Prostate gland (tissue), 2 donors: ENCODE results near the gene CTIF. TPM values are rescaled to one million over a fixed set of nuclear protein-coding genes. Genes with fewer than 3 reads are reported as not detected.

Experiments used
- DNase-seq: peaks from one replicate; pipeline ENCODE4 v3.0.0-alpha.2; 2019; ENCODE audit warnings: low spot score
- H3K27ac ChIP-seq, 2 donors: fragments of 200-600 bp; sonication (generic); 2 replicates each; pipeline ENCODE4 v1.5.1; 2017 to 2019
- H3K27me3 ChIP-seq: fragments of 200-600 bp; sonication (generic); replicated peaks from 2 replicates; pipeline ENCODE4 v1.5.1; 2019; ENCODE audit not compliant: insufficient read depth
- H3K36me3 ChIP-seq, 2 donors: fragments of 200-600 bp; sonication (generic); 1 replicate in 1 of 2; 2 replicates in 1 of 2; pipeline versions ENCODE4 v1.5.1 to v1.8.1; 2017 to 2019
- H3K4me1 ChIP-seq: fragments of 200-600 bp; sonication (generic); replicated peaks from 2 replicates; pipeline ENCODE4 v1.5.1; 2019
- H3K4me3 ChIP-seq, 2 donors: fragments of 200-600 bp; sonication (generic); 2 replicates each; pipeline ENCODE4 v1.5.1; 2017 to 2019
- H3K9me3 ChIP-seq: fragments of 200-600 bp; sonication (generic); 2 replicates; pipeline ENCODE4 v1.5.1; 2017
- POLR2A ChIP-seq: fragments of 450-650 bp; IDR thresholded peaks from one replicate; pipeline ENCODE4 v1.6.1; 2016; ENCODE audit warnings: antibody characterized with exemption, mild to moderate bottlenecking
- POLR2AphosphoS5 ChIP-seq: sonication (generic); formaldehyde crosslinking; IDR thresholded peaks from one replicate; pipeline ENCODE4 v1.6.1; 2017; ENCODE audit warnings: antibody characterized with exemption
- WGBS: methylation state at CpG from one replicate; pipeline ENCODE4 v1.1.5; 2018; 5-methylcytosine and 5-hydroxymethylcytosine counted together
- intact Hi-C: fragments of 100-400 bp; cut with DNase I; formaldehyde crosslinking; loops from one replicate; pipeline ENCODE4 v1.14.2; 2022
- total RNA-seq, 2 donors: library from RNA; depleted of rRNA; stranded (reverse); fragments of >200 nt; gene quantifications; one replicate each; pipeline ENCODE4 v1.1.0, GENCODE V29; 2016
- TF ChIP-seq, protein P1 (sequence below), 4 experiments: fragments of 200-600 bp in 2 of 4; fragments of 450-650 bp in 2 of 4; sonication (generic) in 2 of 4; IDR thresholded peaks; 1 replicate in 3 of 4; 2 replicates in 1 of 4; pipeline ENCODE4 v1.5.1; 2016 to 2019; ENCODE audit warnings: antibody characterized with exemption in 4 of 4, mild to moderate bottlenecking in 2 of 4, moderate library complexity in 2 of 4

The CTIF gene
- total RNA-seq, 2 donors from 2014 or later: 8.1 to 57.9 TPM

DNA sequence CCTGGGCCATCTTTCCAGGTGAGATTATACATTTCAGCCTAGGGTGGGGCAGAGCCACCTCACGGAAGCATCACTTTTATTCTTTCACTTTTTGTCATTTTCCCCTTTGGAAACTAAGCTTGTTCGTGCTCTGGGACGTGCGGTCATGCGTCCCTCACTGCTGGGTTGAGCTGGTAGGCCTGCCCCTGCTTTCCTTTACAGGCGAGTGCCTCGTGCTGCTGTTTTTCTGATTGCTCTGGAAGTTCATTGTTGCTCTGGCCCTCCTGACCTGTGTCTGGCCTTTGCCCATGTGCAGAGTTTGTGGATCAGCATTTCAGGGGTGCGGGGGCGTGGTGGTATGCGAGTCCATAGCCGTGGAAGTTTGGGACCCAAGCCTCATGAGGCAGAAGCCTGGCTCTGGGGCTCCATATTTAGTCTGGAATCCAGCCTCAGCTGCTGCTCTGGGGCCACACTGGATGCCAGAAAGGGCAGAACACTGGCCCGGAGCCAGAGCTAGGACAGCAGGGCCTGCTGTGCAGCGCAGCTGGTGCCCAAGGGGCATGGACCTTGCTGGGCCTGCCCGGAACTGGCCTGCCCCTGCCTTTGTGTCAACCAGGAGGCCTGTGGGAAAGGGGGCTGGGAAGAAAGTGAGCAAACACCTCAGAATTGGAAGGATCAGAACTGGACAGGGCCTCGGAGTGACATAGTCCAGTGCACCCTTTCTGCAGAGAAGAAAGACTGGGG lies 51.1 kb downstream of the CTIF start:
- no peak for DNase-seq
- Histone ChIP-seq H3K9me3 (no peaks in the 10 kb centered on the region), H3K27me3 (no peaks in the 10 kb centered on the region), H3K4me3 (no peak overlapping the region), H3K27ac (no peak overlapping the region), H3K4me1 (no peaks in the 10 kb centered on the region), H3K36me3 (no peaks in the 10 kb centered on the region)
- TF ChIP-seq, protein P1, sequence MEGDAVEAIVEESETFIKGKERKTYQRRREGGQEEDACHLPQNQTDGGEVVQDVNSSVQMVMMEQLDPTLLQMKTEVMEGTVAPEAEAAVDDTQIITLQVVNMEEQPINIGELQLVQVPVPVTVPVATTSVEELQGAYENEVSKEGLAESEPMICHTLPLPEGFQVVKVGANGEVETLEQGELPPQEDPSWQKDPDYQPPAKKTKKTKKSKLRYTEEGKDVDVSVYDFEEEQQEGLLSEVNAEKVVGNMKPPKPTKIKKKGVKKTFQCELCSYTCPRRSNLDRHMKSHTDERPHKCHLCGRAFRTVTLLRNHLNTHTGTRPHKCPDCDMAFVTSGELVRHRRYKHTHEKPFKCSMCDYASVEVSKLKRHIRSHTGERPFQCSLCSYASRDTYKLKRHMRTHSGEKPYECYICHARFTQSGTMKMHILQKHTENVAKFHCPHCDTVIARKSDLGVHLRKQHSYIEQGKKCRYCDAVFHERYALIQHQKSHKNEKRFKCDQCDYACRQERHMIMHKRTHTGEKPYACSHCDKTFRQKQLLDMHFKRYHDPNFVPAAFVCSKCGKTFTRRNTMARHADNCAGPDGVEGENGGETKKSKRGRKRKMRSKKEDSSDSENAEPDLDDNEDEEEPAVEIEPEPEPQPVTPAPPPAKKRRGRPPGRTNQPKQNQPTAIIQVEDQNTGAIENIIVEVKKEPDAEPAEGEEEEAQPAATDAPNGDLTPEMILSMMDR (IDR thresholded peaks at IDR 0.05): no peak
- TF ChIP-seq POLR2AphosphoS5 (no peak), POLR2A (no peak)
- 70% methylated on average over 15 of the region's 15 CpGs for WGBS
- intact Hi-C loops: no loop called here

- intact Hi-C loops: no loop called here
- TF ChIP-seq, protein P1 (IDR thresholded peaks at IDR 0.05): no peak
- no peak for TF ChIP-seq POLR2A
- no peak for TF ChIP-seq POLR2AphosphoS5
- H3K4me1 ChIP-seq: no peaks in the 10 kb centered on the region
- no peak for DNase-seq
- 94% methylated on average over 5 of the region's 5 CpGs for WGBS
- no peaks in the 10 kb centered on the region for H3K36me3 ChIP-seq
- H3K27me3 ChIP-seq: no peaks in the 10 kb centered on the region
- no peak overlapping the region for H3K27ac ChIP-seq
- no peak overlapping the region for H3K4me3 ChIP-seq
- H3K9me3 ChIP-seq: no peaks in the 10 kb centered on the region
Measured at GRCh38 chr18:48590678-48591077, 51.8 kb downstream of the CTIF start.

DNA sequence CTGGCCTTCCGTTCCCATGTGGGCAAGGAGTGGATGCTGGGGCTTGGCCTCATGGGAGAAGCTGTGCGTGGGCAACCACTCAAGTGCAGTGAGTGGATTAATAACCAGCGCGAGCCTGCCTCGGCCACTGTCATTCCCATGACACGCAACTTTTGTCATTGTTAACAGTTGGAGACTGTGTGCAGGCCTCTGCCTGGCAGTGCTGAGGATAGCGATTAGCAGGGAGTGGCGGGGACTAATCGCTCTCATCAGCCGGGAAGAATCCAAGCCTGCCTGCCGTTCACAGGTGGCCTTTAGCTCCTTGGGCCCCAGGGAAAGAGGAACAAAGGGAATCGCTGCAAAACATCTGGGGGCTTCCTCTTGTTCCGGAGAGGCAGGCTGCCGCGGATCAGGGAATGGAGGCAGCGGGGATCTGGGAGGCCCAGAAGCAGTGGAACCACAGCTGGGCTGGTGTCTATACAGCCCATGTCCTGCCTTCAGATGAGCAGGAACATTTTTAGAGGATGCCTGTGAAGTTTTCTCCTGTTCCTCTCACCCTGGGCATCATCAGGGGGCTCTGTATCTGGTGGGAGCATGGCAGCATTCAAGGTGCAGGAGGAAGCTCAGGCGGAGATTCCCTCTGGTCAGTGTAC lies 53.8 kb downstream of the CTIF start:
- no peak for DNase-seq
- Histone ChIP-seq H3K9me3 (no peaks in the 10 kb centered on the region), H3K27me3 (no peaks in the 10 kb centered on the region), H3K4me1 (no peaks in the 10 kb centered on the region), H3K36me3 (no peaks in the 10 kb centered on the region), H3K4me3 (no peak overlapping the region), H3K27ac (no peak overlapping the region)
- WGBS: 95% methylated on average over 17 of the region's 17 CpGs
- TF ChIP-seq, protein P1 (IDR thresholded peaks at IDR 0.05): no peak
- TF ChIP-seq POLR2AphosphoS5: no peak
- no peak for TF ChIP-seq POLR2A
- intact Hi-C loops: no loop called here

- Histone ChIP-seq H3K9me3 (no peaks in the 10 kb centered on the region), H3K36me3 (no peaks in the 10 kb centered on the region), H3K4me1 (no peaks in the 10 kb centered on the region), H3K27me3 (no peaks in the 10 kb centered on the region), H3K4me3 (no peak overlapping the region), H3K27ac (no peak overlapping the region)
- WGBS: 64% methylated on average over 13 of the region's 13 CpGs
- TF ChIP-seq POLR2A: no peak
- TF ChIP-seq, protein P1 (IDR thresholded peaks at IDR 0.05): no peak
- TF ChIP-seq POLR2AphosphoS5: no peak
- no peak for DNase-seq
- intact Hi-C loops: no loop called here
Measured at GRCh38 chr18:48594471-48595094, 55.8 kb downstream of the CTIF start.
